Dedifferentiated amniotic fluid mesenchymal stem cell (primary cell): ENCODE data around the gene C17orf113.

ENCODE experiments used
- DNase-seq: peaks from one replicate; pipeline ENCODE4 v3.0.0-alpha.2; 2016; ENCODE audit errors: extremely low spot score

Gene C17orf113

GRCh38 chr17:42072323-42073187 lies 22.2 kb upstream of the C17orf113 start:
- DNase-seq: no peak

GRCh38 chr17:42071810-42072209 lies 21.4 kb upstream of the C17orf113 start:
- no peak for DNase-seq

- DNase-seq: no peak
Measured at GRCh38 chr17:42068979-42069378, 18.6 kb upstream of the C17orf113 start.

GRCh38 chr17:42067371-42068091 lies 17.1 kb upstream of the C17orf113 start:
- DNase-seq: no peak

- DNase-seq: no peak
Measured at GRCh38 chr17:42065201-42065600, 14.8 kb upstream of the C17orf113 start.

- no peak for DNase-seq
Measured at GRCh38 chr17:42062681-42063080, 12.3 kb upstream of the C17orf113 start.

GRCh38 chr17:42061646-42062487 lies 11.5 kb upstream of the C17orf113 start:
- DNase-seq: no peak

GRCh38 chr17:42060231-42060630 lies 9.8 kb upstream of the C17orf113 start:
- no peak for DNase-seq

- no peak for DNase-seq
Measured at GRCh38 chr17:42059815-42060214, 9.4 kb upstream of the C17orf113 start.

GRCh38 chr17:42058063-42058462 lies 7.7 kb upstream of the C17orf113 start:
- DNase-seq: no peak

- no peak for DNase-seq
Measured at GRCh38 chr17:42056635-42057034, 6.2 kb upstream of the C17orf113 start.

- no peak for DNase-seq
Measured at GRCh38 chr17:42055496-42055895, 5.1 kb upstream of the C17orf113 start.

GRCh38 chr17:42055027-42055426 lies 4.6 kb upstream of the C17orf113 start:
- no peak for DNase-seq

- DNase-seq: no peak
Measured at GRCh38 chr17:42053731-42054500, 3.5 kb upstream of the C17orf113 start.

- no peak for DNase-seq
Measured at GRCh38 chr17:42052346-42052877, 2.0 kb upstream of the C17orf113 start.

GRCh38 chr17:42051645-42052044 lies 1.2 kb upstream of the C17orf113 start:
- DNase-seq: no peak

GRCh38 chr17:42051013-42051400 lies 606 bp upstream of the C17orf113 start:
- DNase-seq: no peak

GRCh38 chr17:42049834-42050392 lies 488 bp downstream of the C17orf113 start:
- DNase-seq: no peak

- DNase-seq: no peak
Measured at GRCh38 chr17:42047343-42047742, 3.1 kb downstream of the C17orf113 start.

- DNase-seq: no peak
Measured at GRCh38 chr17:42045719-42046118, 4.7 kb downstream of the C17orf113 start.
